GM20431 (cell line): ENCODE data around the gene ERG.

Experiments used
- in situ Hi-C: fragments of 300-500 bp; cut with MseI, MboI; formaldehyde crosslinking; loops from one replicate; pipeline ENCODE4 v1.15.0; 2020; ENCODE audit warnings: low sequenced_read_pairs; ENCODE audit not compliant: unreplicated experiment

The ERG gene

DNA sequence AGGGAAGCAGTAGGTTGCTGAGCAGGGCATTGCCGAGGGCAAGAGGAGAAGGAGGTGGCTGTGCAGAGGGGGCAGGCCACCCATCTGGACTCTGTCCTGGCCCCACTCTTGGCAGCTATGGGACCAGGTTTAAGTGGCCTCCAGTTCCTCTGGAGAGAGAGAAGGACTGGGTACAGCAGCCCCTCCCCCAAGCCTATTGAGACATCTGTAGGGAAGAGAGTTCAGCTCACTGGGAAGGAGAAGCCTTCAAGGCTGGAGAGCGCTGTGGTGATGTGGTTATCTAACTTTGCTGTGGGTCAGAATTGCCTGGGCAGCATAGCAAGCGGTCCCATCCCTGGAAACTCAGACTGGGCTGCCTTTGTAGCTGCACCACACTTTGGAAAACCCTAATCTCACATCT, 147.6 kb downstream of the ERG start:
- in situ Hi-C loops = loop anchor here (25.0 kb wide), 1 partner anchor 638 kb away; no protein-coding TSS in a partner anchor

DNA sequence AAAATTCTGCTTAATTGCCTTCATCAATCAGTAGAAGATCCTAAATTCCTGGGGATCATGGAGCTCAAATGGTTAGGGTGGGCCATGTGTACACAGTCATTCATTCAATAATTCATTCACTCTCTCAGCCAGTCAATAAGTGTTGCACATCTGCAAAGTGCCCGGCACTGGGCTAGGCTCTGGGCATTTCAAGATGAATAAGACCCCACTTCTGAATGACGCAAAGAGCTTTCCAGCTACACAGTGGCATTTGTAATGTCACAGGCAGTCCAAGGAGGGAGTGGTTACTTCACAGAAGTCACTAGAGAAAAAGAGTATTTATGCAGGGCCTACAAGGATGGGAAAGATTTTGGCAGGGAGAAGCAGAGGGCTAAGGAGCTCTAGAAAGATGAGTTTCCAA, 148.3 kb downstream of the ERG start:
- in situ Hi-C loops = loop anchor here (25.0 kb wide), 1 partner anchor 638 kb away; no protein-coding TSS in a partner anchor

DNA sequence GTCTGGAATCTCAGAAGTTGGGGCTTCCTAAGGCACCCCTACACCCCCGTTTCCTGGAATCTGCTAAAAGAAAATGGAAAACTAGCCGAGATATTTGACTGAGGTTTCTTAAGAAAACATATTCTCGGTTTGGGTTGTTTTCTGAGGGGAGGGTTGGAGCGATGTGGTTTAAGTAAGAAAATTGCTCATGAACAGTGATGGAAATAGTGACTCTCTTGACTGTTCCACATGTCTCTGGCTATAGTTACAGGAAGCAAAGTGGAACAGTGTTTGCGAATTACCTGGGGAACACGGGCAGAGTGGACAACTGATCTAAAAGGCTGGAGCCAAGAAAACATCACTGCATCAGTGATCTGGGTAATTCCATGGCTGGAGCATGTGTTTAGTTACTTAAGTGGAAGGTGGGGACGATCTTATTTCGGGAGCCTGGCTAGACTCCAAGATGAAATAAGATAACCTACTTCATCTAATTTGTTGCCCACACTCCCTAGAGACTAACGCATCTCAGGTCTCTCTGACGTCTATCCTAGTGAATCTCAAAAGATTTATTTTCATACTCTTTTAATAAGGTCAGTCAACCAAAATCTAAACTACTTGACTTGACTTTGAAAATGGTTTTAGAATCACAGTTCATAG, 149.0 kb downstream of the ERG start:
- in situ Hi-C loops = no loop called here

DNA sequence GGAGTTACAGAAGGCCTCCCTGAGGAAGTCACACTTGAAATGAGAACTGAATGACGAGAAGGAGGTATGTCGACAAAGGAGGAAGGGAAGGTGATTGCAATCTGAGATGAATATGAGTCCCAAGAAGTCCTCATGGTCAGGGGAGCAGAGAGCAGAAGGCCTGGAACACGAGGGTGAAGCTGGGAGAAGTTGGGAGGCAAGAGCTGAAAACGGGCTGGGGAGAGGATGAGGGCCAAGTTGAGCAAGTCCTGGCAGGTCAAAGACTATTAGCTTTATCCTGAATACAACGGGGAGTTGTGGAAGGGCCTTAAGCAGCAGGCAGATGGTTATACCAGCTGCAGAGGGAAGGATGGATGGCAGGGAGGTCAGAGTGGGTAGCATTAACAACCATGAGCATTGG, 152.0 kb downstream of the ERG start:
- in situ Hi-C loops = no loop called here

DNA sequence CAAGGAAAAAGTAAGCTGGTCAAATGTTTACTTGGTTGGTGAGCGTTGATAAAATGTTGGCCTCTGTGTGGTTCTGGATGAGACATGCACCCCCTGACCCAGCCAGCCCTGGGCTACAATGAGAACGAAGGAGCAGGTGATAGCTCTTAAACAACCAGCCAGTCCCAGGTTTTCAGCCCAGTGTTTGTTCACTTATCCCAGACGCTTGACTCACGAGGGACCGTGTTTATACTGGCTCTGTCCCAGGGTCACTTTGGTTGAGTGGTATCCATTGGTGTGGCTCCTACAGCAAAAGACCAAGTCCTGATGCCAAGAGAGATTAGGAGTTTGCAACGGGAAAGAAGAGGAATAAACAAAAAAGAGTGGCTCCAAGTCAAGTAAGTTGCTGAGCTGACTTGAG, 154.6 kb downstream of the ERG start:
- in situ Hi-C loops = no loop called here

DNA sequence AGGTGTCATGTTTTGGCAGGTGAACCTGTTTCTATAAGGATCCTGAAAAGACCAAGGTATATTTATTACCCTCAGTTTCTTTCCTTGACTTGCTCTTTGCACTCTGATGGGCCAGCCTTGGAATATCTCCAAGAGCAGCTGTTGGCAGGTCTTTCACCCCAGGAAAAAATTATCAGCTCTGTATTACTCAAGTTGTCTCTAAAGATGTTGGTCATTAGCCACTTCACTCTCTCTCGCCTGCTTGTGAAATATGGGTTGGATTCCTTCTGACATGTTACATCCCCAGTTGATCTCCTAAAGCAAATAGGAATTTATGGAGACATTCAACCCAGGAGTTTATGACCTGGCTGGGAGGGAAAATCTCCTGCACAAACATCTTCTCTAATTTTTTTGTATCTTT, 155.5 kb downstream of the ERG start:
- in situ Hi-C loops = no loop called here

DNA sequence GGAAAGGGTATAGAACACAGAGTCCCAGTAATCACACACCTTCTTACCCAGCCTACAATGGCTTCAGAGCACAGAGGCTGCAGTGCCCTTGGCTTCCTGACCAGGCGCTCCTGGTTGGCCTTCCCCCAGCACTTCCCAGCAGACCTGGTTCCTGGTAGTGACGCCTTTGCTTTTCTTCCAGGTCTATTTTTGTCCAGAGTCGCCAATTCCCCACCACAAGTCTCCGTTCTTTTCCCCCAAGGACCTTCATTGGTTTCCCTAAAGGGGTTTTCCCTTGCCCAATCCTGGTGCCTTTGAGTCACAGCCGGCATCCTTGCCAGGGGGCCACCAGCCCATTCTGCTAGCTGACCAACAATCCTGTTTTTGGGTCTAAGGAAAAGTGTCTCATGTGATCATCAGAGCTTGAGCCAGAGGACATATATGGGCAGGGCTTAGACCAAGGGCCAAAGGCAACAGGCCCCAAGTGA, 156.7 kb downstream of the ERG start:
- in situ Hi-C loops = no loop called here

DNA sequence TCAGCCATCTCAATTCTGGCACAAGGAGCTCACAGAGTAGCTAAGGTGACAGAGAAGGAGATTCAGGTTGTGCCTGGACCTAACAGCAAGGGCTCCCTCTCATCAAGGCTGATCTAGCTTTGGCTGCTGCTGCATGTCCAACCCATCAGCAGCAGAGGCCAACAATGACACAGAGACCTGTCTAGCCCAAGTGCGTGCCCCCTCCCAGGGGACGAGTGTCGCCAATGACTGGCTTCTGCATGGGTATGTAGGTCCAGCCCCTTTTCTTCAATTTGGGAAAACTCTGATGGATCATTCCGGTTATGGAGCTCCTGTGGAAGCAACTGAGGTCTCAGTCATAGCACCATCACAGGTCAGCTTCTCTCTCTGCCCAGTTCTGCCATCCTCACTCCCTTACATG, 158.1 kb downstream of the ERG start:
- in situ Hi-C loops = no loop called here

DNA sequence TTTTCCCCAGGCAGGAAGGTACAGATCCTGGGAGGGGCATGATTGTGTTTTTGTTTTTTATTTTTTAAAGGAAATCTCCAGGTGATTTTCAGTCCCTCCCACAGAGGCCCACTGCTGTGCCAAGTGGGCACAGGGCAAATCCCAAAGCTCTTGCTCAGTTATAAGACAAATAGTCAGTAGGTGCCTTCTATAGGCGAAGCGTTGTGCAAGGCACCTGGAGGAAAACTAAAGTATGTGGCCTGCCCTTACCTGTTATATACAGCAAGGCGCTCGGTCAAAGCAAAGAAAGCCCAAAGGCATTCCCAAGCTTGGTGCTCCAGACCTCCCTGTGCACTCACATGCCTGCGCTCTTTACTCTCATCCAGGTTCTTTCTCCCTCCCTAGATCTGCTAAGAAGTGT, 160.5 kb downstream of the ERG start:
- in situ Hi-C loops = no loop called here

DNA sequence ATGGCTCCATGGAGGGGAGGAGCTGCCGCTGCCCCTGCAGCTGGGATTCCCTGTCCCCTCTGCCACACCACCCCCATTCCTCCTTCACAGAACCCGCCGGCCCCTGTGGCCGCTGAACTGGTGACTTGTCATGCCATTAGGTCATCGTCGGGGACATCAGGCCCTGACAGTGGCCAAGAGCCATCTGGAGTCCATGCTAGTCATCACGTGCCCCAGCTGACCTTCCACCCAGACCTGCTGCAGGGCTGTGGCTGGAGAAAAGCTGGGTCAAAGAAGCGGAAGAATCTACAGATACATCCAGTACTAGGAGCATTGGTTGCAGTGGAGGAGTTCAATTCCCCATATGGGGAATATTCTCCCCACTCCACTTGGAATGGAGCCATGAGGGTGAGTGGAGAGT, 163.4 kb downstream of the ERG start:
- in situ Hi-C loops = no loop called here

DNA sequence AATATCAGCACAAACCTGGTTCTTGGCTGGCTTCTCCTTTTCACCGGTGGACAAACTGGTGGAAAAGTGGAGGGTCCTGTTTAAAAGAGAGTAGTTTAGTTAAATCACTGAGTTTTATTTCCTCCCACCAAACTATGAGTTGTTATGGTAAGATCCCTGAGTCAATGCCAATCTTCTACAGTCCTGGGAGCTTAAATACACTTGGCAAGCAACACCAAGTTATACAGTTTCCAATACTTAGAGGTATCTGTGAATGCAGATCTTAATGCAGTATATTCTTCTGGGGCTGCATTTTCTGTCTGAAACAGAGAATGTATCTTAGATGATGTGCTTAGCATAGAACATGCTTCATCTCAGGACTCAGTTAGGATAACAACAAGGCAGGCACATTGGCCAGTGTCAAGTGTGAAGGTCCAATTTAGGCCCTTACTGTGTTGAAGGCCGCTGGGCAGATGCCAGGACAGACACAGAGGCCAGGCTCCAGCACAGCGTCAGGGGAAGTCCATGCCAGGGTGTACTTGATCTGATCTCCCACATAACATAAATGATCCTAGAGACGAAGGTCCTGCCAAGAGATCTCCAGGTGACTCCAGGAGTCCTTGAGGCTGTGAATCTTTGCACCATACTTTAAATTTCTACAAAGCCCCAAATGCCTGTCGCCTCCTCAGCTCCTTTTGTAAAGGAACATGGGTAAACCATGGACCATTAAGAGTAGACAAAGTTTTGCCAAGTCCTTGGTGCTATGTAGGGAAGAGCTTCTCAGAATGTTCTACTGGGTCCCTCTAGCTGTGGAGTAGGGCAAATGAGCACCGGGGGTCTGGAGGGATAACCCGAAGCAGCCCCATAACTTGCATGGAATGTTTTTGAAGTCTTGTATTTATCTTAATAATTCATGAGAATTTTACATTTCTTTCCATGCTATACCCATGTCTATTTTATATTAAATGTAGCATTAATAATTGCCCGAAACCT, 164.7 kb downstream of the ERG start:
- in situ Hi-C loops = no loop called here

DNA sequence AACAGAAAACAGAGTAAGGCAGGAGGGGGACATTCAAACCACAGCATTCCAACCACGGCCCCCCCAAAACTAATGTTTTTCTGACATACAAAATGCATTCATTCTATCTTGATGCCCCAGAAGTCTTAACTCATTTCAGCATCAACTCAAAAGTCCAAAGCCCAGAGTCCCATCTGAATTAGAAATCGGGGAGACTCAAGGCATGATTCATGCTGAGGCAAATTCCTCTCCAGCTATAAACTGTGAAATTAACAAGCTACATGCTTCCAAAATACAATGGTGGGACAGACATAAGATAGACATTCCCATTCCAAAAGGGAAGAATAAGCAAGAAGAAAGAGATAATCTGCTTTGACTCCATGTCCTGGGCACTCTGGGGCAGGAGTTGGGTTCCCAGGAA, 167.6 kb downstream of the ERG start:
- in situ Hi-C loops = no loop called here
